ENCODE data around the gene RASL12. TPM values are rescaled to one million over a fixed set of nuclear protein-coding genes. Genes with fewer than 3 reads are reported as not detected.

The RASL12 gene
- total and polyA plus RNA-seq, 2 of the 4 experiments (the other 2 are of a cell fraction): 0.18 to 0.22 TPM

DNA sequence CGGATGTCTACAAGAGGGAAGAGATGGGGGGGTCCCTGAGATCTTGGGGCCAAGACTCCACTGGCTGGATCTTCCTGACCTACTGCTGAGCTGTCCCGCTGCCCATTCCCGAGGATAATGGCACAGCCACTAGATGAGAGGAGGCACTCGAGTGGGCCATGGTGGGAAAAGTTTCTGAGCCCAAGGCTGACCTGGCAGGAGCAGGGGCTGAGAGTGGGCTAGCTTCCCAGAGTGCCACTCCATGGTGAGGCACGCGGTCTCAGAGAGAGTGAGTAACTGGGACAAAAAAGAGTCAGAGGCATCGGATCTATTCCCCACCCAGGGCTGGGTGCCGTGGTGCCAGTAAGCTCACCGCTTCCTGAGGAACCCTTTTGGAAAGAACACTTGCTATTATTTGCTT lies 11.7 kb downstream of the RASL12 start:
- no peak overlapping the region for H4K91ac ChIP-seq (ENCODE audit: insufficient read depth, low read depth, low read length)
- no peak overlapping the region for H2AFZ ChIP-seq (replicated peaks; ENCODE audit: low read length, poor library complexity)
- H3K4me3 ChIP-seq (ENCODE audit: insufficient read depth, low read depth, low read length): no peak overlapping the region
- no peak overlapping the region for H2BK15ac ChIP-seq (ENCODE audit: low read depth, low read length)
- no peak overlapping the region for H4K8ac ChIP-seq (ENCODE audit: low read depth in 2 of 2, low read length in 2 of 2)
- CTCF ChIA-PET: interaction anchor here (1.9 to 4.9 kb wide), 3 partner anchors 22 to 46 kb away, joined by 9 to 74 read pairs (median 26); no protein-coding TSS in a partner anchor
- H3K27ac ChIP-seq (ENCODE audit: insufficient read depth, low read length): no peak overlapping the region
- H2BK20ac ChIP-seq (ENCODE audit: low read depth, low read length): peak overlapping the region; percentile 7; the same call in 1 of the 2 replicates
- no TSS peak for BruUV-seq (replicated peaks)
- no peak overlapping the region for H4K5ac ChIP-seq (ENCODE audit: low read depth, low read length)
- WGBS, 2 experiments (ENCODE audit: extremely low coverage in 2 of 2, insufficient read length in 1 of 2): no CpG with 5 or more reads among the region's 9 CpGs
- dilution Hi-C loops (cut with HindIII; ENCODE audit: low sequenced_read_pairs, unreplicated experiment): no loop called here
- no peak overlapping the region for H3K56ac ChIP-seq (ENCODE audit: extremely low read depth, insufficient read depth, low read length)
- TF ChIP-seq, protein P1, sequence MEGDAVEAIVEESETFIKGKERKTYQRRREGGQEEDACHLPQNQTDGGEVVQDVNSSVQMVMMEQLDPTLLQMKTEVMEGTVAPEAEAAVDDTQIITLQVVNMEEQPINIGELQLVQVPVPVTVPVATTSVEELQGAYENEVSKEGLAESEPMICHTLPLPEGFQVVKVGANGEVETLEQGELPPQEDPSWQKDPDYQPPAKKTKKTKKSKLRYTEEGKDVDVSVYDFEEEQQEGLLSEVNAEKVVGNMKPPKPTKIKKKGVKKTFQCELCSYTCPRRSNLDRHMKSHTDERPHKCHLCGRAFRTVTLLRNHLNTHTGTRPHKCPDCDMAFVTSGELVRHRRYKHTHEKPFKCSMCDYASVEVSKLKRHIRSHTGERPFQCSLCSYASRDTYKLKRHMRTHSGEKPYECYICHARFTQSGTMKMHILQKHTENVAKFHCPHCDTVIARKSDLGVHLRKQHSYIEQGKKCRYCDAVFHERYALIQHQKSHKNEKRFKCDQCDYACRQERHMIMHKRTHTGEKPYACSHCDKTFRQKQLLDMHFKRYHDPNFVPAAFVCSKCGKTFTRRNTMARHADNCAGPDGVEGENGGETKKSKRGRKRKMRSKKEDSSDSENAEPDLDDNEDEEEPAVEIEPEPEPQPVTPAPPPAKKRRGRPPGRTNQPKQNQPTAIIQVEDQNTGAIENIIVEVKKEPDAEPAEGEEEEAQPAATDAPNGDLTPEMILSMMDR (conservative IDR thresholded peaks at IDR 0.05; ENCODE audit: low read depth, low read length): no peak
- TF ChIP-seq RCOR1 (IDR thresholded peaks at IDR 0.05; ENCODE audit: insufficient replicate concordance, low read length) (no peak), NFE2L2 (IDR thresholded peaks at IDR 0.05; ENCODE audit: low read depth, low read length) (no peak), MAZ (IDR thresholded peaks at IDR 0.05; ENCODE audit: borderline replicate concordance, low read depth, low read length) (no peak), RAD21 (IDR thresholded peaks at IDR 0.05; ENCODE audit: low read length) (no peak), POLR2A (IDR thresholded peaks at IDR 0.05; ENCODE audit: low read depth, low read length) (no peak), FOS (IDR thresholded peaks at IDR 0.05; ENCODE audit: low read depth, low read length) (no peak), CHD1 (IDR thresholded peaks at IDR 0.05; ENCODE audit: low read depth, low read length) (no peak), MXI1 (IDR thresholded peaks at IDR 0.05; ENCODE audit: borderline replicate concordance, low read depth, low read length) (no peak), MAFK (IDR thresholded peaks at IDR 0.05; ENCODE audit: low read depth, low read length) (no peak), SMC3 (IDR thresholded peaks at IDR 0.05; ENCODE audit: low read depth, low read length) (no peak), RFX5 (IDR thresholded peaks at IDR 0.05; ENCODE audit: low read depth, low read length) (no peak), BHLHE40 (IDR thresholded peaks at IDR 0.05; ENCODE audit: low read depth, low read length) (no peak)
- TF ChIP-seq, protein P2, sequence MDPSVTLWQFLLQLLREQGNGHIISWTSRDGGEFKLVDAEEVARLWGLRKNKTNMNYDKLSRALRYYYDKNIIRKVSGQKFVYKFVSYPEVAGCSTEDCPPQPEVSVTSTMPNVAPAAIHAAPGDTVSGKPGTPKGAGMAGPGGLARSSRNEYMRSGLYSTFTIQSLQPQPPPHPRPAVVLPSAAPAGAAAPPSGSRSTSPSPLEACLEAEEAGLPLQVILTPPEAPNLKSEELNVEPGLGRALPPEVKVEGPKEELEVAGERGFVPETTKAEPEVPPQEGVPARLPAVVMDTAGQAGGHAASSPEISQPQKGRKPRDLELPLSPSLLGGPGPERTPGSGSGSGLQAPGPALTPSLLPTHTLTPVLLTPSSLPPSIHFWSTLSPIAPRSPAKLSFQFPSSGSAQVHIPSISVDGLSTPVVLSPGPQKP (IDR thresholded peaks at IDR 0.05; ENCODE audit: borderline replicate concordance, low read depth, low read length): no peak
- TF ChIP-seq, protein P3, sequence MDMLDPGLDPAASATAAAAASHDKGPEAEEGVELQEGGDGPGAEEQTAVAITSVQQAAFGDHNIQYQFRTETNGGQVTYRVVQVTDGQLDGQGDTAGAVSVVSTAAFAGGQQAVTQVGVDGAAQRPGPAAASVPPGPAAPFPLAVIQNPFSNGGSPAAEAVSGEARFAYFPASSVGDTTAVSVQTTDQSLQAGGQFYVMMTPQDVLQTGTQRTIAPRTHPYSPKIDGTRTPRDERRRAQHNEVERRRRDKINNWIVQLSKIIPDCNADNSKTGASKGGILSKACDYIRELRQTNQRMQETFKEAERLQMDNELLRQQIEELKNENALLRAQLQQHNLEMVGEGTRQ (IDR thresholded peaks at IDR 0.05; ENCODE audit: low read depth, low read length): no peak
- H2AK5ac ChIP-seq (ENCODE audit: low read depth, low read length): peak overlapping the region; percentile 13; the same call in 1 of the 2 replicates
- H3K9me3 ChIP-seq (ENCODE audit: control insufficient read depth, insufficient read depth, low read length): peaks cover 5% of the 10 kb centered on the region; the same call in 1 of the 2 replicates
- H3K9me1 ChIP-seq (ENCODE audit: insufficient read depth, low read length): peaks cover 15% of the 10 kb centered on the region
- intact Hi-C loops (cut with micrococcal nuclease): no loop called here
- no peak overlapping the region for H3K14ac ChIP-seq (replicated peaks; ENCODE audit: low read depth, low read length)
- POLR2A ChIA-PET (ENCODE audit: unreplicated experiment): no interaction called here
- peaks cover 14% of the 10 kb centered on the region; the same call in 1 of the 2 replicates for H3K4me1 ChIP-seq (ENCODE audit: control insufficient read depth, insufficient read depth, low read length)
- H3K27me3 ChIP-seq (ENCODE audit: control insufficient read depth, insufficient read depth, low read length): peaks cover 7% of the 10 kb centered on the region
- H4K20me1 ChIP-seq (ENCODE audit: insufficient read depth, low read length): no peaks in the 10 kb centered on the region
- no peaks in the 10 kb centered on the region for H3K79me1 ChIP-seq (ENCODE audit: low read depth in 1 of 2, low read length in 2 of 2)
- no peak overlapping the region for H3K4ac ChIP-seq (ENCODE audit: low read depth, low read length)
- no peak overlapping the region for H2BK120ac ChIP-seq (ENCODE audit: low read depth, low read length)
- H3K23ac ChIP-seq (ENCODE audit: low read depth, low read length): no peak overlapping the region
- no peaks in the 10 kb centered on the region for H3K36me3 ChIP-seq (ENCODE audit: control insufficient read depth, insufficient read depth, low read length)
- in situ Hi-C loops (cut with MboI; ENCODE audit: low sequenced_read_pairs): no loop called here
- no peak for ATAC-seq (ENCODE audit: low read depth)
- no peak overlapping the region for H2BK5ac ChIP-seq (ENCODE audit: low read depth, low read length, poor library complexity, severe bottlenecking)
- no peak overlapping the region for H2AK9ac ChIP-seq (replicated peaks; ENCODE audit: low read depth, low read length, poor library complexity)
- no peak for DNase-seq
- H3K9ac ChIP-seq (ENCODE audit: low read depth, low read length): no peak overlapping the region
- no peak overlapping the region for H3K18ac ChIP-seq (ENCODE audit: low read depth, low read length)
- H3K4me2 ChIP-seq (ENCODE audit: low read depth, low read length): no peak overlapping the region

All from IMR-90 (cell line).